Smooth muscle cell of the pulmonary artery (primary cell): ENCODE results near the gene WDR55. TPM values are rescaled to one million over a fixed set of nuclear protein-coding genes. Genes with fewer than 3 reads are reported as not detected.

Experiments used
- total RNA-seq: library from RNA; depleted of rRNA; stranded (reverse); fragments of >200 nt; gene quantifications from 2 replicates; pipeline ENCODE4 v1.2.3, GENCODE V29; 2014

The WDR55 gene
- 23.5 and 23.7 TPM in 2 replicates for total RNA-seq

DNA sequence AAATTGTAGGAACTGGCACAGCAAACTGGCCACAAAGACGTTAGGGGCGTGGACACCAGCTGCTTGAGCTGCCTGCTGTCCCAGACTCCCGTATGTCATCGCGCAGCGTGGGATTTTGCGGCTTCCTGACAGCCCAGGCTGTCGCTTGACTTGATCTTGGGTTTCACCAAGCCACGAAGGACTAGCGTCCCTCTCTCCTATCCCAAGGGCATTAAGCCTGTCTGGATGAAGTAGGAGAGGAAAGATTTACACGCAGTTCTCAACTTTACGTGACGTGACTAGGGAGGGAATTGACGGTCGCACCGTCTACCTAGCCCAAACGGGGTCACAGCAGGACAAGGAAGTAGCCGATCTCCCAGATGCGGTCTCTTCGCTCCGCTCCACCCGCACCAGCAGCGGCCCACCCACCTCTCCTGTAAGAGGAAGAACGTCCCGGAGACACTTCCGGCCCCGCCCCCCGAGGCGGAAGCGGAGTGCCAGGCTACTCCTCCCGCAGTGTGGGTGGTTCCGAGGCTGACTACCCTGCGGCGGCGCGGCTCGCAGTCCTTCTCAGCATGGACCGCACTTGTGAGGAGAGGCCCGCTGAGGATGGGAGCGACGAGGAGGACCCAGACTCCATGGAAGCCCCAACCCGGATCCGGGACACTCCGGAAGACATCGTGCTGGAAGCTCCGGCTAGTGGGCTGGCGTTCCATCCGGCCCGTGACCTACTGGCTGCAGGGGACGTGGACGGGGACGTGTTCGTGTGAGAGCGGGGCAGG, at the start of gene WDR55:
WDR55 (plus strand) TSS at position 546 of the 761 bp plus-strand sequence; CDS start at position 555, 9 bp downstream.

GRCh38 chr5:140633021-140633471, 31.7 kb upstream of the WDR55 start, which contains the start of gene CD14:
Gene CD14 (minus strand): TSS chr5:140633175. CDS start chr5:140633071, 104 bp downstream.

DNA sequence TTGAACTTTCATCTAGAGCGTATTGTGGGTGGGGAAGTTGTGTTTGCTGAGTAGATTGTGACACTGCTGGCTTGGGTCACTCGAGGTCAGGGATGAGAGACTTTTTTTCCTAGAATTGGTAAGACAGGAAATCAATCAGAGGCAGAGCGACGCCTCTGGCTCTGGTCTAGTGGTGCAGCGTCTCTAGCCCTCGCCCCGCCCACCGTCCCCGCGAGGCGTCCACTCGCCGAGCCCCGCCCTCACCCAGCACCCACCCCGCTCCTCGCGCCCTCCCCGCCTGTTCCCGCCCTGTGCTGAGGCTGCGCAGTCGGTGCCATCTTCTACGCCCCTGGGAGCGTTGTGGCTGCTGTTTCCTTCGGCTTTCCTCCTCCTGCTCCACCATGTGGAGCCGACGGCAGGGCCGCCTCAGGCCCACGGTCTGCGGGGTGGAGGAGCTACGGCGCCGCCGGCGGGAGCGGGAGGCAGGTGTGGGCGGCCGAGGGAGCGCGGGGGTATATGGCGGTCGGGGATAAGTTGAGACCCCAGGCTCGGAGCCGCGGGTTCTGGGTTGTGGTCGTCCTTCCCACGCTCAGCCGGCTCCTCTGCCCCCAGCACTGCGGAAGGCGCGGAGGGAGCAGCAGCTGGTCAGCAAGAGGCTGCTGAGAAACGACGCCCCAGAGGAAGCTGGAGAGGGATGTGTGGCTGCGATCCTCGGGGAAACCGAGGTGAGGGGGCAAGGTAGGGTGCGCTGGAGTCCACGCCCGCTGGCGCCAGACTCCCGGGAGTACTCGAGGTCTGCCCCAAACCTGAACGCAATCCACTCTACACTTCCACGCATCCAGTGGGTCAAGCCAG, 25.3 kb upstream of the WDR55 start, which contains the start of gene TMCO6:
TMCO6 (plus strand) TSS at position 304 of the 834 bp plus-strand sequence; CDS start at position 381, 77 bp downstream.

GRCh38 chr5:140673187-140673976, 8.7 kb downstream of the WDR55 start, which contains the start of gene DND1:
Gene DND1 (minus strand): TSS chr5:140673576. CDS start chr5:140673542, 34 bp downstream.

DNA sequence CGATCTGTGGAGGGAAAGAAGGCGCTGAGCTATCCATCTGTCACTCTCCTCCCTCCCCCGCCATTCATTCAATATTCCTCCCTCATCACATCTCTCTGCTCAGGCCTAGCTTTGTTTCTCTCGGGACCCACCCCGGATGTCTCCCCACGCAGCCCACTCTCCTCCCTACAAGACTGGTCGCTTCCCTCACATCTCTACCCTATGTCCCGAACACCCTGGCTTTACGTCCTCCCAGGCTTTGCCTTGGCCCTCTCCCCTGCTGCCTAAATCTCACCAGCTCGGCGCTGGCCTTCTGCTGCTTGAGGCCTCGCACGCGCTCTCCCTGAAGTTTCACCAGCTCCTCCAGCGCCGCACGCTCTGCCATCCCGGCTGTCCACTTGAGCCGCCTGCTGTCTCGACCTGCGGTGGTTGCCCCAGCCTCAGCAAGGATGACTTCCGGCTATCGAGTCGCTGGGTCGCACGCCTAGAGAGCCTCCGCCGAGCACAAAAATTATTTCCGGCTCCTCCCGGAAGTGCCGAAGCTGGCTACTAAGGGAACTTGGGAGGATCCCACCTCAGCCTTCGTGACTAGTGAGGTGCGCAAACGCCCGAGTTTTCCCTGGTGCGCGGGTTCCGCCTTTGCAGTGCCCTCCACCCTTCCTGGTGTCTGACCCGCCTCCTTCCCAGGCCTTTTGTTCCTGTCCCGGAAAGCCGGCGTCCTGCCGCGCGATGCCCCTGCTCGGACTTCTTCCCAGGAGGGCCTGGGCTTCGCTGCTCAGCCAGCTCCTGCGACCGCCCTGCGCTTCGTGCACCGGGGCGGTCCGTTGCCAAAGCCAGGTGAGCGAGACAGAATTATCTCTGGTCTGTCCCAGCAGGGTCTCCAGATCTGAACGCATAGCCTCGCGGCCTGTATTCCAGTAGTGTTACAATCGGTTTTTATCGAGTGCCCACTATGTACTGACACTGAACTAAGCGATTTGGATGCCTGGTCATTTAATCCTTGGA, 26.5 kb downstream of the WDR55 start, which contains the start of the genes HARS1 and HARS2:
HARS1 (minus strand) TSS at position 430 of the 984 bp plus-strand sequence; CDS start at position 364, 66 bp downstream.
HARS2 (plus strand) TSS at position 515 of the 984 bp plus-strand sequence; CDS start at position 709, 194 bp downstream.

DNA sequence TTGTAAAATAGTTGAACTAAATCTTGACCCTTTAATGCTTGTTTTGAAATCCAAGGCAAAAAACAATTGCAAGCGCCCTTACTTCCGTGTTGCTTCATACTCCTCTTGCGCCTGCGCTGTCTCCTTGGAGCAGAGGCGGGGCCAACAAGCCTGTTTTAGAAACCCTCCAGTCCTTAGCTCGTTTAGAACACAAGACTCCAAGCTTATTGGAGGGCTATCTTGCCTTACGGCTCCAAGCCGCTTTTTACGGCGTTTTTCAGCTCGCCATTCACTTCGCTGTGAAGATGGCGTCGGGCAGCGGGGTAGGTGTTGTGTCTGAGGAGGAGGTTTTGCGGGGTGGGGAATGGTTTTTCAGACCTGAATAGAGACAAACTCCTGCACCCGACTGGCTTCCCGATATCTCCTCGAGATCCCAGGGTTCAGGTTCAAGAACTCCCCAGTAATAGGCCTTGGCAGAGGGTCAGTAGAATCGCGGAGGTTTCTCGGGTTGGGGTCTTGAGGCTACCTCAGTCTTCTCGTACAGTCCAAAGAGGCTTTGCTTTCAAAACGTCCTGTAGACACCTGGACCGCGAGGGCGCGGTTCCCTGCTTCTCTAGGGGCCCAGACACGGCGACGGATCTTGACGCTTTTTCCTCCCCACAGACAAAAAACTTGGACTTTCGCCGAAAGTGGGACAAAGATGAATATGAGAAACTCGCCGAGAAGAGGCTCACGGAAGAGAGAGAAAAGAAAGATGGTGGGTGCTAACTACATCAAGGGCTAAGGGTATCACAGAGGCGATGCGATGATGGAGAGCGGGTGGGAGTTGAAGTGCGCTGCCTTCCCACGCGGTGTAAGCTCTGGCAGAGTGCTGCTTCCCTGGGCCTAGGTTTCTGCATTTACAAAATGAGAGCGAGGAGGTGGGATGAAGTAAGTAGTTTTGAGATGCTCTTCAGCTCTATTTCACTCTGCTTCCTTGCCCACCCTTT, 35.8 kb downstream of the WDR55 start, which contains the start of gene ZMAT2:
ZMAT2 (plus strand) TSS at position 271 of the 968 bp plus-strand sequence; CDS start at position 285, 14 bp downstream.

Other genes with a start within 250 kb of the WDR55 start
- gene EIF4EBP3, start 117.2 kb upstream of the WDR55 start, total RNA-seq, result 1.4 and 2.6 TPM in 2 replicates
- gene SRA1, start 107.4 kb upstream of the WDR55 start, total RNA-seq, result 26.8 and 30.1 TPM in 2 replicates
- 18.6 and 24.1 TPM in 2 replicates for gene APBB3, start 100.3 kb upstream of the WDR55 start, total RNA-seq
- 38.0 and 39.9 TPM in 2 replicates for gene SLC35A4, start 100.1 kb upstream of the WDR55 start, total RNA-seq
- gene CD14, start 31.7 kb upstream of the WDR55 start, total RNA-seq, result 4.8 and 5.2 TPM in 2 replicates
- 7.0 and 8.0 TPM in 2 replicates for gene TMCO6, start 25.5 kb upstream of the WDR55 start, total RNA-seq
- 26.3 and 36.9 TPM in 2 replicates for gene NDUFA2, start 17.3 kb upstream of the WDR55 start, total RNA-seq
- gene IK, start 17.1 kb upstream of the WDR55 start, total RNA-seq, result 47.7 and 52.2 TPM in 2 replicates
- gene DND1, start 8.7 kb downstream of the WDR55 start, total RNA-seq, result 0.07 and 0.13 TPM in 2 replicates
- 50.6 and 62.6 TPM in 2 replicates for gene HARS1, start 26.5 kb downstream of the WDR55 start, total RNA-seq
- 23.7 and 28.0 TPM in 2 replicates for gene HARS2, start 26.6 kb downstream of the WDR55 start, total RNA-seq
- gene ZMAT2, start 35.5 kb downstream of the WDR55 start, total RNA-seq, result 40.7 and 40.8 TPM in 2 replicates
- gene PCDHA1, start 121.2 kb downstream of the WDR55 start, total RNA-seq, result 0.20 TPM in 1 of 2 replicates, not detected in the other
- 0.03 and 0.07 TPM in 2 replicates for gene PCDHA2, start 129.9 kb downstream of the WDR55 start, total RNA-seq
- 0.20 and 0.39 TPM in 2 replicates for gene PCDHA3, start 136.2 kb downstream of the WDR55 start, total RNA-seq
- 0.59 and 0.69 TPM in 2 replicates for gene PCDHA4, start 142.2 kb downstream of the WDR55 start, total RNA-seq
- gene PCDHA5, start 156.7 kb downstream of the WDR55 start, total RNA-seq, result 0.07 TPM in 2 replicates
- gene PCDHA6, start 163.1 kb downstream of the WDR55 start, total RNA-seq, result 0.76 and 0.91 TPM in 2 replicates
- 1.4 and 1.7 TPM in 2 replicates for gene PCDHA7, start 169.4 kb downstream of the WDR55 start, total RNA-seq
- 0.07 and 0.26 TPM in 2 replicates for gene PCDHA8, start 176.3 kb downstream of the WDR55 start, total RNA-seq
- gene PCDHA9, start 183.5 kb downstream of the WDR55 start, total RNA-seq, result 0.07 and 0.10 TPM in 2 replicates
- 0.26 and 0.50 TPM in 2 replicates for gene PCDHA10, start 191.0 kb downstream of the WDR55 start, total RNA-seq
- gene PCDHA11, start 204.1 kb downstream of the WDR55 start, total RNA-seq, result 0.23 and 0.33 TPM in 2 replicates
- gene PCDHA12, start 210.4 kb downstream of the WDR55 start, total RNA-seq, result 0.07 and 0.33 TPM in 2 replicates
- 0.10 and 0.20 TPM in 2 replicates for gene PCDHA13, start 217.2 kb downstream of the WDR55 start, total RNA-seq